Activated CD8-positive, alpha-beta T cell treated with anti-CD3 and anti-CD28 coated beads for 36 hours (primary cell): ENCODE results near the gene SND1. TPM values are rescaled to one million over a fixed set of nuclear protein-coding genes. Genes with fewer than 3 reads are reported as not detected.
A peak's percentile ranks its signal among the peaks of the same experiment; 100 is the strongest.

Source experiments
- ATAC-seq: fragments of 200-7000 bp; cut with Tn5 transposase; one replicate; pipeline ENCODE4 v1.10.0; 2021; ENCODE audit warnings: mild to moderate bottlenecking, moderate library complexity
- CTCF ChIA-PET: fragments of 350-600 bp; sonication (Branson Sonifier 250); formaldehyde crosslinking; loops from one replicate; lab custom pipeline; 2021; ENCODE audit warnings: antibody characterized with exemption; lab: Charles Lee
- POLR2A ChIA-PET: fragments of 350-600 bp; sonication (Branson Sonifier 250); formaldehyde crosslinking; loops from one replicate; lab custom pipeline; 2021; ENCODE audit warnings: antibody characterized with exemption; lab: Charles Lee
- DNase-seq: peaks from one replicate; pipeline ENCODE4 v3.0.0-alpha.2; 2020
- H3K27ac Mint-ChIP-seq: one replicate; pipeline ENCODE4 v1.8.0; 2021; ENCODE audit warnings: mild to moderate bottlenecking, mixed read lengths
- H3K27me3 Mint-ChIP-seq: one replicate; pipeline ENCODE4 v1.8.0; 2021; ENCODE audit warnings: mixed read lengths
- H3K36me3 Mint-ChIP-seq: one replicate; pipeline ENCODE4 v1.8.0; 2021; ENCODE audit warnings: low read depth, mixed read lengths
- H3K4me1 Mint-ChIP-seq: one replicate; pipeline ENCODE4 v1.8.0; 2021; ENCODE audit warnings: low read depth, mixed read lengths
- H3K4me3 Mint-ChIP-seq: one replicate; pipeline ENCODE4 v1.8.0; 2021; ENCODE audit warnings: mild to moderate bottlenecking, moderate library complexity, mixed read lengths
- H3K9me3 Mint-ChIP-seq: one replicate; pipeline ENCODE4 v1.8.0; 2021; ENCODE audit warnings: mixed read lengths
- CTCF ChIP-seq: fragments of 200-600 bp; IDR thresholded peaks from one replicate; pipeline ENCODE4 v1.8.0; 2022; ENCODE audit warnings: antibody characterized with exemption, mild to moderate bottlenecking
- intact Hi-C: fragments of 100-400 bp; cut with micrococcal nuclease; formaldehyde crosslinking; loops from one replicate; pipeline ENCODE4 v1.10.0; 2022
- total RNA-seq, 2 experiments: library from RNA; stranded (reverse); gene quantifications; one replicate each; pipeline ENCODE4 v1.2.3, GENCODE V29; 2021

SND1 gene
- 100 to 1,000 TPM; 206 to 208 TPM for total RNA-seq

DNA sequence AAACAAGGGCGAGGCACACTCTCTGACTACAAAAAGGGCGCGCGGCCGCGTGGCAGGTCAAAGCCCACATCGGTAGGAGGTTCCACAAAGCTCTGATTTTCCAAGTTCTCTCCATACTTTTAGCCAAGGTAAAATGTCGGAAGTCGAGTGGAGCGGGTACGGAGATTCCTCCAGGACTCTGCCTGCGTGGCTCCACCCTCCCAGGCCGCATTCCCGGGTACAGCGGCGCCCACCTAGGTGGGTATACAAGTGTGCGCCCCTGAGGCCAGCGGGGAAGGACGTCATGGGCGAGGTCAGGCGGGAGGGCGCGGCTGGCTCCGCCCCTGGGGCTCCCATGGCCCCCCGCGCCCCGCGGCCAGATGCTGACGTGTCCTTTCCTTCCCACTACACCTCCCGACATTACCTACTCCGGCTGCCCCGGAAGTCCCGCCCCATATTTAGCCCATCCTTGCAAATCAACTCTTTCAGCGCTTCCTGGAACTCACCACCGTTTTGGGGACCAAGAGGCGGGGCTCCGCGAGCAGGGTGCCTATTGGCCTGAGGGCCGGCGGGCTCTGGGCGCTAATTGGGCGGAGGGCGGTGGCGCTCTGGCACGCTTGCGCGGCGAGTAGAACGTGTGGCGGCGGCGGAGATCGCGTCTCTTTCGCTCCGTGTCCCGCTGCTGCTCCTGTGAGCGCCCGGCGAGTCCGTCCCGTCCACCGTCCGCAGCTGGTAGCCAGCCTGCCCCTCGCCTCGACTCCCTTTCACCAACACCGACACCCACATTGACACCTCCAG, at the start of gene SND1:
Gene SND1 (plus strand): TSS at position 639 of the 777 bp plus-strand sequence. CDS start 180 bp downstream, outside the sequence.
- CTCF ChIA-PET = interaction anchor here (0.8 kb wide), 1 partner anchor 12 kb away, joined by 3 read pairs; no protein-coding TSS in a partner anchor
- peaks cover 33% of the 10 kb centered on the region for H3K36me3 Mint-ChIP-seq
- no peaks in the 10 kb centered on the region for H3K27me3 Mint-ChIP-seq
- no peak within 1 kb of the TSS for H3K4me3 Mint-ChIP-seq
- no peak for TF ChIP-seq CTCF
- no peaks in the 10 kb centered on the region for H3K9me3 Mint-ChIP-seq
- intact Hi-C loops = no loop called here
- POLR2A ChIA-PET = interaction anchor here (0.6 to 2.1 kb wide), 5 partner anchors 10 to 139 kb away, joined by 3 to 11 read pairs (median 4); partner anchors contain the start of genes ARF5 and GCC1
- ATAC-seq (peak; percentile 95), DNase-seq (peak; percentile 99)
- H3K27ac Mint-ChIP-seq = peak within 1 kb of the TSS; percentile 89
- H3K4me1 Mint-ChIP-seq = peaks cover 28% of the 10 kb centered on the region

- ChIA-PET POLR2A (no interaction called here), CTCF (no interaction called here)
- Mint-ChIP-seq H3K4me3 (no peak overlapping the region), H3K4me1 (no peaks in the 10 kb centered on the region), H3K36me3 (no peaks in the 10 kb centered on the region), H3K27me3 (peaks cover 4% of the 10 kb centered on the region), H3K9me3 (no peaks in the 10 kb centered on the region), H3K27ac (no peak overlapping the region)
- DNase-seq = no peak
- TF ChIP-seq CTCF = no peak
- intact Hi-C loops = no loop called here
- no peak for ATAC-seq
These were observed 43.5 kb upstream of the SND1 start for GRCh38 chr7:127608446-127608845.

DNA sequence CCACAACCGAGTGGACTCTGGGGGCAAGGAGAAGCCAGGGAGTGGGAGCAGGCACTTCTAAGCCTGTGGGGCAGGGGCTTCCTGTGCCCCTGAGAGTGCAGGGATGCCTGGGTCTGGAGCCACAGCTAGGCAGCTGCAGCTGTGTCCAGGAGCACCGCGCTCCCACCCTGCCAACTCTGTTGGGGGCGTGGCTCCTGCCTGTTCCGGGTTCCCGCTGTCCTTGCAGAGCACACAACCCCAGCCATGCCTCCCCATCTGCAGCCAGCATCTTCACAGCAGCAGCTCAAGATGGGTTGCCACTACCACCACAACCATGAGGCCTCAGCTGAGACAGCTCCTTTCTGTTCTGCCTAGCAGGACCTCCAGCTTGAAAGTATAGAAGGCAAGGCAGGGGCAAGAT, 42.7 kb upstream of the SND1 start:
- intact Hi-C loops = no loop called here
- Mint-ChIP-seq H3K4me3 (no peak overlapping the region), H3K27ac (no peak overlapping the region), H3K27me3 (peaks cover 4% of the 10 kb centered on the region), H3K36me3 (no peaks in the 10 kb centered on the region), H3K4me1 (no peaks in the 10 kb centered on the region), H3K9me3 (no peaks in the 10 kb centered on the region)
- no peak for TF ChIP-seq CTCF
- POLR2A ChIA-PET = no interaction called here
- no peak for DNase-seq
- no peak for ATAC-seq
- CTCF ChIA-PET = no interaction called here

DNA sequence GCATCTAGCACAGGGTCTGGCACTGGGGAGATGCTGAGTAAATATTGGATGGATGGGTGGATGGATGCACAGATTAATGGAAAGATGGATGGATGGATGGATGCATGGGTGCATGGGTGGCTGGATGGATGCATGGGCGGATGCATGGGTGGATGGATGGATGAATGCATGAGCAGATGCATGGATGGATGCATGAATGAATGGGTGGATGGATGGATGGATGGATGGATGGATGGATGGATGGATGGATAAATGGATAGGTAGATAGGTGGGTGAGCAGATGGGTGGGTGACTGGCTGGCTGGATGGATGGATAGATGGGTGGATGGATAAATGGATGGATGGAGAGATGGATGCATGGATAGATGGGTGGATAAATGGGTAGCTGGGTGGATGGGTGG, 39.7 kb upstream of the SND1 start:
- ChIA-PET CTCF (no interaction called here), POLR2A (no interaction called here)
- ATAC-seq (no peak), DNase-seq (no peak)
- intact Hi-C loops = no loop called here
- Mint-ChIP-seq H3K4me3 (no peak overlapping the region), H3K36me3 (no peaks in the 10 kb centered on the region), H3K9me3 (no peaks in the 10 kb centered on the region), H3K27me3 (peaks cover 10% of the 10 kb centered on the region), H3K4me1 (no peaks in the 10 kb centered on the region), H3K27ac (no peak overlapping the region)
- TF ChIP-seq CTCF = no peak

DNA sequence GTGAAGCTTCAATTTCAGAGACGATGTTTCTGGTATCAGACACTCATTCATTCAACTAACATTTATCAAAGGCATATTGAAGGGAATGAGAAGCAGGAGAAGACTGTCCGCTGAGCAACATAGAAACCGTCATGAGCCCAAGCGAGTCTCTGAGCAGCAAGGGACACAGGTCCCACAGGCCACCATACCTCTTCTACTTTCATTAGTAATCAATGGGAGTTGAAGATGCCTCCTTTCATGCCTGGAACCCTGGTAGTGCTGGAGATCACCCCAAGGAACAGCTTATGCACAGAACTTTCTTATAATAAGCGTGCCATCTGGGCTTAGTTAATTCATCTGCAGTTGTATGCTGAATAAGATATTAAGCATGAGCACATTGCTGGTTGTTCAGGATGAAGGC, 35.3 kb upstream of the SND1 start:
- Mint-ChIP-seq H3K4me3 (no peak overlapping the region), H3K27me3 (peaks cover 31% of the 10 kb centered on the region), H3K27ac (no peak overlapping the region), H3K36me3 (no peaks in the 10 kb centered on the region), H3K4me1 (peaks cover 6% of the 10 kb centered on the region), H3K9me3 (no peaks in the 10 kb centered on the region)
- DNase-seq (no peak), ATAC-seq (no peak)
- no peak for TF ChIP-seq CTCF
- intact Hi-C loops = no loop called here
- ChIA-PET CTCF (interaction anchor here (1.0 to 1.3 kb wide), 3 partner anchors 10 to 44 kb away, joined by 3 read pairs; no protein-coding TSS in a partner anchor), POLR2A (no interaction called here)
